K562 (cell line): ENCODE data around the gene ECE2.

Experiments
- CBX2 ChIP-seq: fragments of 200-600 bp; sonication (generic); IDR thresholded peaks from one replicate; pipeline ENCODE4 v1.6.1; 2012; ENCODE audit warnings: mild to moderate bottlenecking, low read length, inconsistent platforms; ENCODE audit not compliant: insufficient read depth, poor library complexity, severe bottlenecking
- CEBPZ ChIP-seq: fragments of 150-350 bp; IDR thresholded peaks from 2 replicates; pipeline ENCODE4 v1.6.1; 2014; ENCODE audit warnings: low read depth, mild to moderate bottlenecking, low read length, borderline replicate concordance
- ZNF124 ChIP-seq: sonication (generic); formaldehyde crosslinking; IDR thresholded peaks from 2 replicates; pipeline ENCODE4 v1.8.1; 2022; ENCODE audit warnings: missing genetic modification reagents

- TF ChIP-seq CBX2 (no peak), CEBPZ (no peak), ZNF124 (CRISPR knock-in tag) (no peak)
Measured at GRCh38 chr3:184257083-184257915, 18.5 kb upstream of the ECE2 start.
